NT2/D1 (cell line): ENCODE data around the gene SLC45A1.

Experiments used
- SUZ12 ChIP-seq: IDR thresholded peaks from 2 replicates; pipeline ENCODE4 v1.6.1; 2011; ENCODE audit not compliant: insufficient read length, insufficient read depth; ENCODE audit errors: extremely low read depth
- ZNF274 ChIP-seq: IDR thresholded peaks from 2 replicates; pipeline ENCODE4 v1.6.1; 2011; ENCODE audit warnings: mild to moderate bottlenecking, low read depth, low read length

DNA sequence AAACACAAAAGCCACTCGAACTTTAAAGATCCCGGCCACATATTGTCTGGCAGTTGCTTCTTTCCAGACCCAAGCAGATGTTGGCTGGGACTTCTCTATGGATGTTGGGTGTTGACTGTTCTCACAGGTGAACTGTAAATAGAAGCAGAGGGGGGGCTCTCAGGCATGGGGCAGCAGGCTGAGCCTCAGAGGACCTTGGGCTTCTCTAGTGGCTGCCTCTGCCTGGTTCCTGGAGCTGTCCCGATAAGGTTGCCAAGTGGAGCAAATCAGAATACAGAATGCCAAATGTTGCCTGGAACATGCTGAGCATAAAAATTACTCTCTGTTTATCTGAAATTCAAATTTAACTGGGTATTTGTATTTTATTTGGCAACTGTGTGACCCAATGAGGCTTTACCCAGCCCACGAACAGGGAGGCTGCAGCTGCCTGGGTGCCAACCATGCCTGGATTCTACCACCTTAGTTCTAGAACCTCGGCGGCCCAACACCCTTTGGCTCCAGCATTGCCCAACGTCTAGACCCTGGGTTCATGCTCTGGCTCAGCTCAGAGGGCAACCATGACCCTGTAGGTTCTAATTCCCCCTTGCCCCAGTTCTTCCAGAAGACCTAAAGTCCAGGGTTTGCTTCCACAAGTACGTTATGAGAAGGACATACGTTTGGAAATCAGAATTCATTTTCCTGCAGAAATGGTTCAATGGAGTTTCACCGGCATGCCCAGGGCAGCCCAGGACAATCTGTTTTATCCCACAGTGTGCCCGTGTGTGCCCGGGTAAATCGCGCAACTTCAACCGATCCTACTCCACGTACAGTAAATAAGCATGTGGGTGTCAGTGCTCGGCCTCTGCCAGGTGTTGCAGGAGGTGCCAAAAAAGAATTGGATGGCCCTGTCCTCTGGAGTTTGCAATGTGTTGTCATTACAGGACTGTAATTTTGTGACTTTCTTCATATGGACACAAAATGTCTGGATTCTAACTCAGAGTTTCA, 5.4 kb upstream of the SLC45A1 start:
- TF ChIP-seq SUZ12 (no peak), ZNF274 (no peak)
